Activated T-helper 1 cell treated with Interleukin-2 at 50 U/mL for 16 hours (primary cell): ENCODE data around the gene IL32.

ENCODE experiments used
- DNase-seq: peaks from one replicate; pipeline ENCODE4 v3.0.0-alpha.2; 2020; ENCODE audit warnings: low read depth

IL32 gene

GRCh38 chr16:3065069-3065741 is at the start of gene IL32:
IL32 (plus strand) TSS chr16:3065640; CDS start chr16:3065812, 172 bp downstream.
- peak; percentile 59 for DNase-seq

GRCh38 chr16:3015865-3016521 is 49.4 kb upstream of the IL32 start:
- DNase-seq, result no peak

- DNase-seq, result no peak
Measured at GRCh38 chr16:3017344-3017743, 48.1 kb upstream of the IL32 start.

- DNase-seq, result no peak
Measured at GRCh38 chr16:3017794-3018506, 47.5 kb upstream of the IL32 start, which contains the start of gene CLDN6. CLDN6 (minus strand) TSS chr16:3018183; CDS start chr16:3016021, 2,162 bp downstream.

GRCh38 chr16:3019594-3020246 is 45.7 kb upstream of the IL32 start:
- DNase-seq, result no peak

GRCh38 chr16:3020247-3020603 is 45.2 kb upstream of the IL32 start, which contains the start of gene TNFRSF12A:
TNFRSF12A (plus strand) TSS chr16:3020368; CDS start chr16:3020398, 30 bp downstream.
- peak; percentile 59 for DNase-seq

GRCh38 chr16:3020604-3021448 is 44.6 kb upstream of the IL32 start:
- peak; percentile 71 for DNase-seq

- peak; percentile 61 for DNase-seq
Measured at GRCh38 chr16:3021449-3022207, 43.8 kb upstream of the IL32 start.

GRCh38 chr16:3022208-3022683 is 43.2 kb upstream of the IL32 start:
- peak; percentile 70 for DNase-seq

- no peak for DNase-seq
Measured at GRCh38 chr16:3022684-3023414, 42.6 kb upstream of the IL32 start.

GRCh38 chr16:3023415-3023668 is 42.1 kb upstream of the IL32 start:
- no peak for DNase-seq

- DNase-seq, result peak; percentile 89
Measured at GRCh38 chr16:3023669-3024478, 41.6 kb upstream of the IL32 start, which contains the start of the genes HCFC1R1 and THOC6. HCFC1R1 (minus strand) TSS chr16:3023942; CDS start chr16:3023941, 1 bp downstream. THOC6 (plus strand) TSS chr16:3024035; CDS start chr16:3024327, 292 bp downstream.

GRCh38 chr16:3025032-3026002 is 40.1 kb upstream of the IL32 start:
- no peak for DNase-seq

- DNase-seq, result no peak
Measured at GRCh38 chr16:3026003-3026378, 39.4 kb upstream of the IL32 start.

GRCh38 chr16:3026609-3027488 is 38.6 kb upstream of the IL32 start:
- DNase-seq, result no peak

- DNase-seq, result no peak
Measured at GRCh38 chr16:3027489-3027795, 38.0 kb upstream of the IL32 start.
